Mesenchymal stem cell (in vitro differentiated cells and primary cell): ENCODE measurements around the gene ZXDC.
A peak's percentile ranks its signal among the peaks of the same experiment; 100 is the strongest.

Experiments used
- DNase-seq: peaks from one replicate; pipeline ENCODE4 v3.0.0-alpha.2; 2013
- H2AFZ ChIP-seq: one replicate; pipeline ENCODE4 v1.6.1; 2013; ENCODE audit warnings: low read depth, mild to moderate bottlenecking, control low read depth, inconsistent platforms, low read length, moderate library complexity
- H2AK5ac ChIP-seq: 2 replicates; pipeline ENCODE4 v1.6.1; 2013; ENCODE audit warnings: low read length, moderate library complexity, mild to moderate bottlenecking, inconsistent platforms; ENCODE audit not compliant: severe bottlenecking
- H2BK120ac ChIP-seq: one replicate; pipeline ENCODE4 v1.6.1; 2013; ENCODE audit warnings: low read depth, mild to moderate bottlenecking, inconsistent platforms, low read length, moderate library complexity
- H2BK12ac ChIP-seq, 2 experiments: one replicate each; pipeline ENCODE4 v1.6.1; 2013; ENCODE audit warnings: inconsistent platforms in 2 of 2, low read length in 2 of 2, mild to moderate bottlenecking in 2 of 2, moderate library complexity in 2 of 2, control low read depth in 1 of 2
- H2BK15ac ChIP-seq: one replicate; pipeline ENCODE4 v1.6.1; 2013; ENCODE audit warnings: mild to moderate bottlenecking, low read depth, inconsistent platforms; ENCODE audit not compliant: poor library complexity, severe bottlenecking
- H2BK5ac ChIP-seq: 2 replicates; pipeline ENCODE4 v1.6.1; 2013; ENCODE audit warnings: low read depth, mild to moderate bottlenecking, low read length, control low read depth, inconsistent platforms; ENCODE audit not compliant: poor library complexity, severe bottlenecking
- H3K14ac ChIP-seq, 2 experiments: one replicate each; pipeline ENCODE4 v1.6.1; 2013; ENCODE audit warnings: inconsistent platforms in 2 of 2, low read length in 2 of 2, control low read depth in 1 of 2, mild to moderate bottlenecking in 1 of 2, moderate library complexity in 1 of 2
- H3K18ac ChIP-seq, 2 experiments: one replicate each; pipeline ENCODE4 v1.6.1; 2013; ENCODE audit warnings: inconsistent platforms in 2 of 2, low read length in 2 of 2, control low read depth in 1 of 2, low read depth in 1 of 2, mild to moderate bottlenecking in 1 of 2
- H3K23ac ChIP-seq, 2 experiments: one replicate each; pipeline ENCODE4 v1.6.1; 2013; ENCODE audit warnings: inconsistent platforms in 2 of 2, low read length in 2 of 2, mild to moderate bottlenecking in 2 of 2, moderate library complexity in 2 of 2, control low read depth in 1 of 2
- H3K27ac ChIP-seq: 2 replicates; pipeline ENCODE4 v1.5.1; 2013; ENCODE audit warnings: mild to moderate bottlenecking, moderate library complexity, low read length, control low read depth, inconsistent platforms; ENCODE audit not compliant: poor library complexity, severe bottlenecking
- H3K27me3 ChIP-seq, 2 experiments: 2 replicates each; pipeline versions ENCODE4 v1.6.1 to v1.7.0; 2013; ENCODE audit warnings: low read length in 2 of 2, mild to moderate bottlenecking in 2 of 2, moderate library complexity in 2 of 2, control low read depth in 1 of 2, inconsistent platforms in 1 of 2; ENCODE audit not compliant: control insufficient read depth in 1 of 2, insufficient read depth in 1 of 2
- H3K36me3 ChIP-seq, 2 experiments: 2 replicates each; pipeline versions ENCODE4 v1.6.1 to v1.7.0; 2013; ENCODE audit warnings: low read length in 2 of 2, control low read depth in 1 of 2, inconsistent platforms in 1 of 2, low read depth in 1 of 2, mild to moderate bottlenecking in 1 of 2; ENCODE audit not compliant: insufficient read depth in 2 of 2, control insufficient read depth in 1 of 2
- H3K4ac ChIP-seq, 2 experiments: one replicate each; pipeline ENCODE4 v1.6.1; 2013; ENCODE audit warnings: inconsistent platforms in 2 of 2, low read length in 2 of 2, mild to moderate bottlenecking in 2 of 2, moderate library complexity in 2 of 2, control low read depth in 1 of 2, low read depth in 1 of 2
- H3K4me1 ChIP-seq: 2 replicates; pipeline ENCODE4 v1.6.1; 2013; ENCODE audit warnings: low read depth, low read length, control low read depth; ENCODE audit not compliant: control insufficient read depth, insufficient read depth
- H3K4me2 ChIP-seq: 2 replicates; pipeline ENCODE4 v1.6.1; 2013; ENCODE audit warnings: low read length, mild to moderate bottlenecking, inconsistent platforms; ENCODE audit not compliant: poor library complexity, severe bottlenecking
- H3K4me3 ChIP-seq, 2 experiments: 2 replicates each; pipeline versions ENCODE4 v1.5.1 to v1.7.0; 2013; ENCODE audit warnings: low read length in 2 of 2, mild to moderate bottlenecking in 2 of 2, control low read depth in 1 of 2, low read depth in 1 of 2; ENCODE audit not compliant: insufficient read depth in 1 of 2
- H3K79me1 ChIP-seq: replicated peaks from 2 replicates; pipeline ENCODE4 v1.6.1; 2013; ENCODE audit warnings: mild to moderate bottlenecking, control low read depth, low read length, inconsistent platforms; ENCODE audit not compliant: poor library complexity, severe bottlenecking
- H3K9ac ChIP-seq: 2 replicates; pipeline ENCODE4 v1.7.0; 2013; ENCODE audit warnings: mild to moderate bottlenecking, low read length, moderate library complexity
- H3K9me3 ChIP-seq: 2 replicates; pipeline ENCODE4 v1.7.0; 2013; ENCODE audit warnings: mild to moderate bottlenecking, low read length; ENCODE audit not compliant: control insufficient read depth
- H4K8ac ChIP-seq: one replicate; pipeline ENCODE4 v1.6.1; 2013; ENCODE audit warnings: inconsistent platforms, mild to moderate bottlenecking, low read length, moderate library complexity
- H4K91ac ChIP-seq: one replicate; pipeline ENCODE4 v1.6.1; 2013; ENCODE audit warnings: mild to moderate bottlenecking, low read length, inconsistent platforms
- WGBS: methylation state at CpG from one replicate; pipeline ENCODE4 v1.1.7; 2013; ENCODE audit warnings: mixed read lengths; 5-methylcytosine and 5-hydroxymethylcytosine counted together

The ZXDC gene

DNA sequence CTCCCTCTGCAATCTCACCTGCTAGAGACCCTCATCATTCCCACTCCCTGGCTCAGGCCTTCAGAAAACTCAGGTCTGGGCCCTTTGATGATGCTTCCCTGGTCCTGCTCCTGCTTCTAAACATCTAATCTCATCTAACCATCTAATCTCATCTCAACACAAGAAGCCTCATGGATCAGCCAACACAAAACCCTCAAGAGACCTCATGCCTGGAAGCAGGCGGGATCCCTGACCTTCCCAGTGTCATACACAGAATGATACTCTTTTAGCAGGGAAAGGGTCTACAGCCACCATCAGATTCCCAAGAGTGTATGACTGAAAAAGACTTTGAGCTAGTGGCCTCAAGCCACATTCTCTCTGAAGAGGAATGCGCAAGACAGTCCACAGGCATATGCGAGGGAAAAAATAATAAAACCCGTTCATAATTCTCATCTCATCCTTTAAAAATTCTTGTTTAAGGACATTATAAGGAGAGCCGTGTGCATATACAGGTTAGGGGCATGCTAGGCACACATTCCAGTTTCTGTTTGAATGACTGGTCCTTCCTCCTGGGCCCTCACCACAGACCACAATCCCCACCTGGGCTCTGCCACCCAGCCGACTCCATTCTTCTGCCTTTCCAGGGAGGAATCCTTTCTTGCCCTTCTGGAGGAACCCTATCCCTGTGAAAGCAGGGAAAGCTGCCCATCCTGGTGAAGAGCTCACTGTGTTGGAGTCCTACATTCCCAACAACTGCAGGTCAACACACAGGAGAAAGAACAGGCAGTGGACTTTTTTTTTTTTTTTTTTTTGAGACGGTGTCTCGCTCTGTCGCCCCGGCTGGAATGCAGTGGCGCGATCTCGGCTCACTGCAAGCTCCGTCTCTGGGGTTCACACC is 2.2 kb downstream of the ZXDC start:
- Histone ChIP-seq H3K23ac (no peak overlapping the region), H3K4me3 (peak overlapping the region in 1 of 2 experiments; percentile 89), H3K27me3 (no peaks in the 10 kb centered on the region), H2BK120ac (no peak overlapping the region), H4K91ac (no peak overlapping the region), H3K9ac (peak overlapping the region; percentile 40), H2BK15ac (no peak overlapping the region), H3K27ac (no peak overlapping the region), H3K18ac (no peak overlapping the region), H3K79me1 (peaks cover 35% of the 10 kb centered on the region), H2AFZ (no peak overlapping the region), H2BK5ac (no peak overlapping the region), H3K4me2 (peak overlapping the region; percentile 31), H2BK12ac (no peak overlapping the region), H3K36me3 (peaks cover 21 to 42% of the 10 kb centered on the region in 2 experiments), H3K9me3 (no peaks in the 10 kb centered on the region), H3K14ac (no peak overlapping the region), H2AK5ac (no peak overlapping the region), H3K4ac (no peak overlapping the region), H3K4me1 (peaks cover 33% of the 10 kb centered on the region), H4K8ac (no peak overlapping the region)
- peak; percentile 3 for DNase-seq
- 97% methylated on average over 6 of the region's 14 CpGs for WGBS

DNA sequence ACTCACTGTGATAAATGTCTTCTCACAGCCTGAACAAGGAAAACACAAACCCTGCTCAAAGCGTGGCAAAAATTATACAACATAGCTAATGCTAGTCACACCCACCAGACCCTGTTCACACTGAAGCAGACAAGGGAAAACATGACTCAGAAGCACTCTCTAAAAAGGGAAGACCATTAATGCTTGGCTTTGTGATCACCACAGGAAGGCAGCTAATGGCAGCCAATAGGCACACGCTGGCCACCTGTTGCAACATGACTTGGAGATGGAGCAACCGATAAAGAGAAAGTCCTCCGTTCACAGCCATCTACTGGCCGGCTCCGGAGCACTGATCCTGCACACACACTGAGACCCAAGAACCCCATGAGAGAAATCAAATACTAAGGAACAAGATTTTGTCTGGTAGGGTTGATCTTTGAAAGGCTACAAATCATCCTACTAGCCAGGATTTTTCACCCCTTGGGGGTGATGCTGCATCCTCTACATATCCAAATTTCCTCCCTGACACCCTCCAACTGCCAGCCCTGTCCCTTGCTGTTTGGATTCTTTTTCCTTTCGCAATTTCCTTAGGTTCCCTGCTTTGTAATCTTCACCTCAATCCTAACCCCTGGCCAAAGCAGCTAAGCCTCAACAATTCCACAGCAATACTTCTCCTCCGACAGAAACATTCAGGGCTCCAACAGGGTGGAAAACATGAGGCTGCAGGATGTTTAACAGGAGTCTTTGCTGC is 3.2 kb downstream of the ZXDC start:
- Histone ChIP-seq H2BK12ac (no peak overlapping the region), H2BK5ac (no peak overlapping the region), H3K4me3 (peak overlapping the region in 1 of 2 experiments; percentile 89), H3K18ac (no peak overlapping the region), H2AK5ac (no peak overlapping the region), H3K27ac (no peak overlapping the region), H3K9me3 (no peaks in the 10 kb centered on the region), H4K91ac (no peak overlapping the region), H4K8ac (no peak overlapping the region), H2BK15ac (no peak overlapping the region), H3K4me1 (peaks cover 33% of the 10 kb centered on the region), H2AFZ (no peak overlapping the region), H2BK120ac (no peak overlapping the region), H3K4me2 (no peak overlapping the region), H3K36me3 (peaks cover 32 to 53% of the 10 kb centered on the region in 2 experiments), H3K14ac (no peak overlapping the region), H3K4ac (no peak overlapping the region), H3K23ac (no peak overlapping the region), H3K79me1 (peaks cover 43% of the 10 kb centered on the region), H3K9ac (peak overlapping the region; percentile 68), H3K27me3 (no peaks in the 10 kb centered on the region)
- WGBS = 84% methylated on average over 8 of the region's 8 CpGs
- DNase-seq = peak; percentile 94

DNA sequence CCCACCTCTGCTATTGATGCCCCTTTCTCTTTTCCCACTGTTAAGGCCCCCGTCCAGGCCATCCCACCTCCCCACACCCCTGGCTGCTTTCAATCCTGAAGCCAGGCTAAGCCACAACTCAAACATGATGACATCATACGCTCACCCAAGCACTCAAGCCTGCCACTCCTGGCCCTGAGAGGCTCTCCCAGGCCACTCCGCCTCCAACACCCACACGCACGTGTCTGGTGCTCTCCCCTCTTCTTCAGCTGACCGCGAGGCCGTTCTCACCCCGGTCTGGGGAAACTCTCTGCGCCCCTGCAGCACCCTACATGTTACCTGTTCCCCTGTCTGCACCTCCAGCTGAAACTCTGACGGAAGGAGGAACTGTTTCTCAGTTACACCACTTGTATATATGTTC is 6.2 kb downstream of the ZXDC start:
- H4K91ac ChIP-seq = no peak overlapping the region
- H2BK12ac ChIP-seq = no peak overlapping the region
- H2BK15ac ChIP-seq = no peak overlapping the region
- H3K23ac ChIP-seq = no peak overlapping the region
- no peaks in the 10 kb centered on the region for H3K9me3 ChIP-seq
- H3K9ac ChIP-seq = no peak overlapping the region
- peaks cover 59 to 82% of the 10 kb centered on the region in 2 experiments for H3K36me3 ChIP-seq
- H3K27ac ChIP-seq = no peak overlapping the region
- H3K4me1 ChIP-seq = peaks cover 23% of the 10 kb centered on the region
- H3K27me3 ChIP-seq = no peaks in the 10 kb centered on the region
- H3K18ac ChIP-seq = no peak overlapping the region
- H3K4me2 ChIP-seq = no peak overlapping the region
- no peak overlapping the region for H3K4me3 ChIP-seq
- H2AFZ ChIP-seq = no peak overlapping the region
- H2AK5ac ChIP-seq = no peak overlapping the region
- H2BK5ac ChIP-seq = no peak overlapping the region
- peaks cover 64% of the 10 kb centered on the region for H3K79me1 ChIP-seq
- H3K14ac ChIP-seq = no peak overlapping the region
- H4K8ac ChIP-seq = no peak overlapping the region
- H2BK120ac ChIP-seq = no peak overlapping the region
- no peak for DNase-seq
- 99% methylated on average over 10 of the region's 11 CpGs for WGBS
- no peak overlapping the region for H3K4ac ChIP-seq
